ENCODE data around the gene GNS. TPM values are rescaled to one million over a fixed set of nuclear protein-coding genes. Genes with fewer than 3 reads are reported as not detected.

GNS gene
- total and polyA plus RNA-seq, 4 donors = 27.8 to 78.6 (median 57.4) TPM

DNA sequence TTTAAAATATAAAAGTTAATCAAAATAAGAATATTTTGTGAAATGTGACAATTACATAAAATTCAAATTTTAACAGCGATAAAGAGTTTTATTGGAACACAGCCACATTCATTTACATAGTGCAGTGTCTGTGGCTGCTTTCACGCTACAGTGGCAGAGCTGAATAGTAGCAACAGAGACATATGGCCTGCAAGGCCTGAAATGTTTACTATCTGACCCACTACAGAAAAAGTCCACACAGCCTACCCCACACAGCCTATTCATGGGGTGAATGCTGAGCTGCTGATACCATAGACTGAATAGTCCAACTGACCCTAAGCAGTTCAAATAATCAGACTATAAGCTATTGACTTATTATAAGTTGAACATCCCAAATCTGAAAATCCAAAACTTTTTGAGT lies 13.2 kb downstream of the GNS start (continued):
- TF ChIP-seq, protein P1, sequence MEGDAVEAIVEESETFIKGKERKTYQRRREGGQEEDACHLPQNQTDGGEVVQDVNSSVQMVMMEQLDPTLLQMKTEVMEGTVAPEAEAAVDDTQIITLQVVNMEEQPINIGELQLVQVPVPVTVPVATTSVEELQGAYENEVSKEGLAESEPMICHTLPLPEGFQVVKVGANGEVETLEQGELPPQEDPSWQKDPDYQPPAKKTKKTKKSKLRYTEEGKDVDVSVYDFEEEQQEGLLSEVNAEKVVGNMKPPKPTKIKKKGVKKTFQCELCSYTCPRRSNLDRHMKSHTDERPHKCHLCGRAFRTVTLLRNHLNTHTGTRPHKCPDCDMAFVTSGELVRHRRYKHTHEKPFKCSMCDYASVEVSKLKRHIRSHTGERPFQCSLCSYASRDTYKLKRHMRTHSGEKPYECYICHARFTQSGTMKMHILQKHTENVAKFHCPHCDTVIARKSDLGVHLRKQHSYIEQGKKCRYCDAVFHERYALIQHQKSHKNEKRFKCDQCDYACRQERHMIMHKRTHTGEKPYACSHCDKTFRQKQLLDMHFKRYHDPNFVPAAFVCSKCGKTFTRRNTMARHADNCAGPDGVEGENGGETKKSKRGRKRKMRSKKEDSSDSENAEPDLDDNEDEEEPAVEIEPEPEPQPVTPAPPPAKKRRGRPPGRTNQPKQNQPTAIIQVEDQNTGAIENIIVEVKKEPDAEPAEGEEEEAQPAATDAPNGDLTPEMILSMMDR (IDR thresholded peaks at IDR 0.05; ENCODE audit: low read depth, low read length, missing input control) = no peak
- no peak for TF ChIP-seq JUND (IDR thresholded peaks at IDR 0.05)
- no peak for TF ChIP-seq FOXA1 (IDR thresholded peaks at IDR 0.05)
- TF ChIP-seq SP1 (IDR thresholded peaks at IDR 0.05) = no peak
- TF ChIP-seq HNF4G (IDR thresholded peaks at IDR 0.05) = no peak
- TF ChIP-seq GABPA (IDR thresholded peaks at IDR 0.05 in 1 of 2, conservative IDR thresholded peaks at IDR 0.05 in 1 of 2) = no peak

DNA sequence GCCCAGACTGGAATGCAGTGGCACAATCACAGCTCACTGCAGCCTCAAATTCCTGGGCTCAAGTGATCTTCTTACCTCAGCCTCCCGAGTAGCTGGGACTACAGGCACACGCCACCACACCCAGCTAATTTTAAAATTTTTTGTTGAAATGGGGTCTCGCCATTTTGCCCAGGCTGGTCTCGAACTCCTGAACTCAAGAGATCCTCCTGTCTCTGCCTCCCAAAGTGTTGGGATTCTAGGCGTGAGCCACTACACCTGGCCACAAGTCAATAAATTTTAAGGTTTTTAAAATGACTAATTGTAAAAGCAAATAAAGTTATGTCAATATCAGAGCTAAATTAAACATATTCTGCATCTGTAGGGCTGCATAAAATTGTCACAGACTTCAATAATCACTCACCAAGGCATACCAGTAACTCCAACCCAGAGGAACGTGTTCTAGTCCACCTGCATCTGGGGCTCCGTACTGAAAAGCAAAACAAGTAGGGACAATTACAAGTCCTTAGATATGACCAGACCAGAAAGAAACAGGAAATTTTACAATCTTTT lies 13.9 kb downstream of the GNS start:
- Histone ChIP-seq H3K9me3 (ENCODE audit: control insufficient read depth in 4 of 4, low read length in 3 of 4) (no peaks in the 10 kb centered on the region), H3K27ac (ENCODE audit: low read depth in 1 of 2, low read length in 2 of 2) (no peak overlapping the region), H3K4me1 (ENCODE audit: control insufficient read depth in 4 of 4, insufficient read depth in 4 of 4, low read length in 3 of 4) (no peaks in the 10 kb centered on the region), H3K27me3 (ENCODE audit: control insufficient read depth in 4 of 4, insufficient read depth in 4 of 4, low read length in 3 of 4) (no peaks in the 10 kb centered on the region), H3K36me3 (ENCODE audit: control insufficient read depth in 4 of 4, insufficient read depth in 3 of 4, low read depth in 1 of 4, low read length in 3 of 4) (peaks cover 5 to 35% (median 24%) of the 10 kb centered on the region in 4 donors), H3K4me3 (ENCODE audit: low read depth in 1 of 3, low read length in 3 of 3) (no peak overlapping the region), H3K9ac (ENCODE audit: low read depth in 1 of 2, low read length in 2 of 2) (no peak overlapping the region)
- DNase-seq (ENCODE audit: low spot score) = no peak
- no peak for TF ChIP-seq GABPA (IDR thresholded peaks at IDR 0.05 in 1 of 2, conservative IDR thresholded peaks at IDR 0.05 in 1 of 2)
- no peak for TF ChIP-seq JUND (IDR thresholded peaks at IDR 0.05)
- TF ChIP-seq, protein P2, sequence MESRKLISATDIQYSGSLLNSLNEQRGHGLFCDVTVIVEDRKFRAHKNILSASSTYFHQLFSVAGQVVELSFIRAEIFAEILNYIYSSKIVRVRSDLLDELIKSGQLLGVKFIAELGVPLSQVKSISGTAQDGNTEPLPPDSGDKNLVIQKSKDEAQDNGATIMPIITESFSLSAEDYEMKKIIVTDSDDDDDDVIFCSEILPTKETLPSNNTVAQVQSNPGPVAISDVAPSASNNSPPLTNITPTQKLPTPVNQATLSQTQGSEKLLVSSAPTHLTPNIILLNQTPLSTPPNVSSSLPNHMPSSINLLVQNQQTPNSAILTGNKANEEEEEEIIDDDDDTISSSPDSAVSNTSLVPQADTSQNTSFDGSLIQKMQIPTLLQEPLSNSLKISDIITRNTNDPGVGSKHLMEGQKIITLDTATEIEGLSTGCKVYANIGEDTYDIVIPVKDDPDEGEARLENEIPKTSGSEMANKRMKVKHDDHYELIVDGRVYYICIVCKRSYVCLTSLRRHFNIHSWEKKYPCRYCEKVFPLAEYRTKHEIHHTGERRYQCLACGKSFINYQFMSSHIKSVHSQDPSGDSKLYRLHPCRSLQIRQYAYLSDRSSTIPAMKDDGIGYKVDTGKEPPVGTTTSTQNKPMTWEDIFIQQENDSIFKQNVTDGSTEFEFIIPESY (IDR thresholded peaks at IDR 0.05) = no peak
- TF ChIP-seq, protein P3, sequence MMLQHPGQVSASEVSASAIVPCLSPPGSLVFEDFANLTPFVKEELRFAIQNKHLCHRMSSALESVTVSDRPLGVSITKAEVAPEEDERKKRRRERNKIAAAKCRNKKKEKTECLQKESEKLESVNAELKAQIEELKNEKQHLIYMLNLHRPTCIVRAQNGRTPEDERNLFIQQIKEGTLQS (IDR thresholded peaks at IDR 0.05) = no peak
- no peak for TF ChIP-seq RXRA (IDR thresholded peaks at IDR 0.05)
- no peak for TF ChIP-seq RAD21 (IDR thresholded peaks at IDR 0.05)
- 96% methylated on average over 7 of the region's 7 CpGs for WGBS

DNA sequence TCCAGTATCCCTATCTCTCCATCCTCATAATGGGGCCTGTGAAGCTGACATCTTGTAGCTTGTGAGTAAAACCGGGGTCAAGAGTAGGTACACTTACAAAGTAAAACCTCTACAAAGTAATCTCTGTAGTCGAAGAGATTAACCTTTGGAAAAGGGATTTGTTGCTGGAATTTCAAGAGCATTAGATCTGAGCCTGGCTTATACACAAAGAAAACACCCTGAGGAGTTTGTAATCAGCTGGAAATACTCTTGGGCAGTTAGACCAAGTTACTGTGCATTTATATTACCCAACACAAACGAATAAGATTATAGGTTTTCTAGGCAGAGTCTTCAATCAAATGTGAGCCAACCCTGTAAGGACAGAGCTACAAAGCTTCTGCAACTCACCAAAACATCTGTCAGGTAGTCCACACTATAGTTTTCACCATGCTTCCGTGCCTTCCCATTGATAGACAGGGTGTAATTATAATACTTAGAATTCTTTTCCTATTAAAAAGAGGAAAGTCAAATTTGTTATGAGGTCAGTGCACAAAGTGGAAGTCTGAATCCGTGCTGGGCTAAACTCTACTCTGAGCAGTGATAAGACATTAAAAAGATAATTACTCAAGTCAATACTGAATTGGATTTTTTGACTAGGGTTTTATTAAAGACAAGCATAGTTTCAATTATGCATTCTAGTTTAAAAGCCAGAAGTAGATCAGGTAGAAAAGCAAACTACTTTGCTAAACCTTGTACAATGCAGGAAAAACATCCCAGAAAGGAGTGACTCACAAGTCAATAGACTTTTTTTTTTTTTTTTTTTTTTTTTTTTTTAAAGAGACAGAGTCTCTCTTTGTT lies 14.6 kb downstream of the GNS start:
- Histone ChIP-seq H3K9ac (ENCODE audit: low read depth in 1 of 2, low read length in 2 of 2) (no peak overlapping the region), H3K27me3 (ENCODE audit: control insufficient read depth in 4 of 4, insufficient read depth in 4 of 4, low read length in 3 of 4) (no peaks in the 10 kb centered on the region), H3K36me3 (ENCODE audit: control insufficient read depth in 4 of 4, insufficient read depth in 3 of 4, low read depth in 1 of 4, low read length in 3 of 4) (peaks cover 7 to 42% (median 29%) of the 10 kb centered on the region in 4 donors), H3K4me1 (ENCODE audit: control insufficient read depth in 4 of 4, insufficient read depth in 4 of 4, low read length in 3 of 4) (no peaks in the 10 kb centered on the region), H3K4me3 (ENCODE audit: low read depth in 1 of 3, low read length in 3 of 3) (no peak overlapping the region), H3K9me3 (ENCODE audit: control insufficient read depth in 4 of 4, low read length in 3 of 4) (no peaks in the 10 kb centered on the region), H3K27ac (ENCODE audit: low read depth in 1 of 2, low read length in 2 of 2) (no peak overlapping the region)
- WGBS = 83% methylated on average over 5 of the region's 5 CpGs
- no peak for DNase-seq (ENCODE audit: low spot score)
- peak in 1 of 2 donors; percentile 19 for TF ChIP-seq JUND (IDR thresholded peaks at IDR 0.05)
- TF ChIP-seq, protein P4, sequence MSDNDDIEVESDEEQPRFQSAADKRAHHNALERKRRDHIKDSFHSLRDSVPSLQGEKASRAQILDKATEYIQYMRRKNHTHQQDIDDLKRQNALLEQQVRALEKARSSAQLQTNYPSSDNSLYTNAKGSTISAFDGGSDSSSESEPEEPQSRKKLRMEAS (IDR thresholded peaks at IDR 0.05) = no peak

Data from liver (tissue), 9 donors.